BE2C (cell line): Measurements from ENCODE around the gene UBE2E2.

Experiments used
- DNase-seq: peaks from one replicate; pipeline ENCODE4 v3.0.0-alpha.2; 2020
- H3K27me3 ChIP-seq: fragments of 250-450 bp; sonication (Bioruptor Pico); 2 replicates; pipeline ENCODE4 v1.5.1; 2020; ENCODE audit warnings: mild to moderate bottlenecking
- H3K36me3 ChIP-seq: fragments of 250-450 bp; sonication (Bioruptor Pico); 2 replicates; pipeline ENCODE4 v1.5.1; 2020; ENCODE audit warnings: mild to moderate bottlenecking
- H3K4me1 ChIP-seq: fragments of 250-450 bp; sonication (Bioruptor Pico); 2 replicates; pipeline ENCODE4 v1.5.1; 2020
- H3K4me3 ChIP-seq: 2 replicates; pipeline ENCODE4 v1.5.1; 2011; ENCODE audit warnings: low read depth, low read length
- H3K9me3 ChIP-seq: fragments of 250-450 bp; sonication (Bioruptor Pico); 2 replicates; pipeline ENCODE4 v1.5.1; 2020
- CTCF ChIP-seq: IDR thresholded peaks from 2 replicates; pipeline ENCODE4 v1.5.1; 2012; ENCODE audit warnings: mild to moderate bottlenecking, low read depth, low read length

The UBE2E2 gene

GRCh38 chr3:23435904-23436303, 232.8 kb downstream of the UBE2E2 start:
- no peak for DNase-seq
- Histone ChIP-seq H3K36me3 (no peaks in the 10 kb centered on the region), H3K4me1 (no peaks in the 10 kb centered on the region), H3K9me3 (no peaks in the 10 kb centered on the region), H3K4me3 (no peak overlapping the region), H3K27me3 (no peaks in the 10 kb centered on the region)
- TF ChIP-seq CTCF, result no peak

- no peaks in the 10 kb centered on the region for H3K4me1 ChIP-seq
Measured at GRCh38 chr3:23437484-23438145, 234.5 kb downstream of the UBE2E2 start.

DNA sequence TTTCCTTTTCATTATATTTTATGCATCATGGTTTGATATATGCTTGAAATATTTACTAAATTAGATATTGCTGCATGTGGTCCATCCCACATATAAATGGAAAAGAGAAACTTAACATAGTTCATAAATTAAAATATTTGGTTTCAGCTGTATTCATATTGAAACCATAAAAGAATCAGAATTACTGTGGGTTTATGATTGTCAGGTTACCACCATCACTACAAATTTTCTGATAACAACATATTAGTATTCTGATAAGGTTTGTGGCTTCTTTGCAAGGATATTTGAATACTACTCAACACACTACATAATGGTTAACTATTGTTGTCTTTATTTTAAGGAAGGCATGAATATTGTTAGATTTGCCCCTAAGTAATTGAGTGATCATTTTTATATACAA, 235.5 kb downstream of the UBE2E2 start:
- no peaks in the 10 kb centered on the region for H3K36me3 ChIP-seq
- no peaks in the 10 kb centered on the region for H3K9me3 ChIP-seq
- no peaks in the 10 kb centered on the region for H3K27me3 ChIP-seq
- no peak for DNase-seq
- TF ChIP-seq CTCF, result no peak
- no peak overlapping the region for H3K4me3 ChIP-seq
- H3K4me1 ChIP-seq, result no peaks in the 10 kb centered on the region

More at GRCh38 chr3:23437484-23438145, 234.5 kb downstream of the UBE2E2 start:
- TF ChIP-seq CTCF, result no peak
- no peak overlapping the region for H3K4me3 ChIP-seq
- no peaks in the 10 kb centered on the region for H3K9me3 ChIP-seq
- DNase-seq, result no peak
- H3K36me3 ChIP-seq, result no peaks in the 10 kb centered on the region
- H3K27me3 ChIP-seq, result no peaks in the 10 kb centered on the region

DNA sequence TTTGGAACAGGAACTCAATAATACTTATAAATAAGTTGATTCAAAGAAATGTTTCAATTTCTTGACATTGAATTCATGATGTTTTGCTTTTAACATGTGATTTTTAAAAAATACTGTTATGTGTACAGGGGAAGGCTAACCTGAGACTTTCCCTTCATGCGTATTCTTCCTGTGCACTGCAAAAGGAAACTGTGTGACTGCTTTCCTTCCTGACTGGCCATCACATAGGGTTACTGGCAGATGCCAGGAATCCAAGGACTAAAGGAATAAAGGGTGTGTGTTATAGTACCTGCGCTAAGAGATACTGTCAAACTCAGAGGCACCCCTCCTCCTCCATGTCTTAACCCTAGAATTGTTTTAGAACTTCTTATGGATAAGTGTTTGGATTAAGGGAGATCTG, 236.0 kb downstream of the UBE2E2 start:
- DNase-seq, result no peak
- no peak overlapping the region for H3K4me3 ChIP-seq
- no peak for TF ChIP-seq CTCF
- H3K27me3 ChIP-seq, result no peaks in the 10 kb centered on the region
- no peaks in the 10 kb centered on the region for H3K36me3 ChIP-seq
- H3K9me3 ChIP-seq, result no peaks in the 10 kb centered on the region
- no peaks in the 10 kb centered on the region for H3K4me1 ChIP-seq

- Histone ChIP-seq H3K4me1 (no peaks in the 10 kb centered on the region), H3K36me3 (no peaks in the 10 kb centered on the region), H3K27me3 (no peaks in the 10 kb centered on the region), H3K9me3 (no peaks in the 10 kb centered on the region), H3K4me3 (no peak overlapping the region)
- no peak for TF ChIP-seq CTCF
- no peak for DNase-seq
Measured at GRCh38 chr3:23440416-23441294, 237.5 kb downstream of the UBE2E2 start.
